ENCODE measurements around the gene C19orf25. TPM values are rescaled to one million over a fixed set of nuclear protein-coding genes. Genes with fewer than 3 reads are reported as not detected.

The C19orf25 gene
- total and polyA plus RNA-seq, 9 of the 15 experiments (the other 6 are each of a cell fraction or from before 2014, with no cell fraction given) = 0.79 to 96.0 (median 36.1) TPM

- H2AFZ ChIP-seq (ENCODE audit: low read depth, low read length) = no peak overlapping the region
- in situ Hi-C loops (cut with MboI) = no loop called here
- peaks cover 11 to 28% of the 10 kb centered on the region in 2 experiments; a peak in 4 of 5 replicates for H3K27me3 ChIP-seq (ENCODE audit: control insufficient read depth in 2 of 2, insufficient read depth in 2 of 2, low read length in 2 of 2)
- H3K9me3 ChIP-seq (replicated peaks; ENCODE audit: control insufficient read depth, insufficient read depth, low read depth, low read length) = no peaks in the 10 kb centered on the region
- no TSS peak for BruUV-seq (replicated peaks)
- CTCF ChIA-PET (ENCODE audit: low intra/inter-chr PET ratio) = interaction anchor here (0.7 kb wide), 1 partner anchor 290 kb away, joined by 6 read pairs; no protein-coding TSS in a partner anchor
- 32% methylated on average over 18 of the region's 18 CpGs for WGBS (ENCODE audit: insufficient coverage, low coverage, missing lambda C conversion rate)
- ATAC-seq (no peak), DNase-seq (ENCODE audit: extremely low read depth in 1 of 4, low spot score in 3 of 4) (no peak), FAIRE-seq (no peak)
- no peak overlapping the region for H3K9ac ChIP-seq (ENCODE audit: insufficient read depth in 1 of 2, low read depth in 2 of 2, low read length in 2 of 2)
- H3K36me3 ChIP-seq (ENCODE audit: control insufficient read depth, insufficient read depth, low read length) = no peaks in the 10 kb centered on the region
- no peak overlapping the region for H3K4me3 ChIP-seq
- H3K27ac ChIP-seq (ENCODE audit: extremely low read depth, low read depth, low read length) = no peak overlapping the region
- H3K79me2 ChIP-seq (ENCODE audit: control insufficient read depth, insufficient read depth, low read length) = no peaks in the 10 kb centered on the region
- H3K4me2 ChIP-seq (ENCODE audit: insufficient read depth, low read length) = no peak overlapping the region
- POLR2A ChIA-PET = interaction anchor here (0.8 kb wide), 1 partner anchor 41 kb away, joined by 4 read pairs; no protein-coding TSS in a partner anchor
- peaks cover 3 to 52% of the 10 kb centered on the region in 2 experiments; a peak in 3 of 5 replicates for H3K4me1 ChIP-seq (replicated peaks in 1 of 2; ENCODE audit: control insufficient read depth in 2 of 2, insufficient read depth in 2 of 2, low read length in 2 of 2)
- TF ChIP-seq PHTF2 (CRISPR knock-in tag; IDR thresholded peaks at IDR 0.05) (no peak), USF2 (CRISPR knock-in tag; IDR thresholded peaks at IDR 0.05) (peak; percentile 51), USF1 (CRISPR knock-in tag; IDR thresholded peaks at IDR 0.05) (0 out of 2 replicates have a peak, but pooled peaks have one; percentile 48), KDM1A (IDR thresholded peaks at IDR 0.05) (peak in 1 of 2 experiments; percentile 10; a peak in 1 of 4 replicates), PML (IDR thresholded peaks at IDR 0.05; ENCODE audit: low read length) (no peak), PRPF4 (IDR thresholded peaks at IDR 0.05; ENCODE audit: insufficient read depth, low read depth, low read length, poor library complexity, severe bottlenecking) (no peak), CCAR2 (IDR thresholded peaks at IDR 0.05; ENCODE audit: low read depth, low read length) (no peak)
- intact Hi-C loops (cut with micrococcal nuclease) = no loop called here
- H3K9me1 ChIP-seq (ENCODE audit: control insufficient read depth, insufficient read depth, low read length) = no peaks in the 10 kb centered on the region
- peaks cover 11% of the 10 kb centered on the region for H4K20me1 ChIP-seq (replicated peaks; ENCODE audit: control insufficient read depth, insufficient read depth, low read length)
Observed at GRCh38 chr19:1522838-1523237, 43.8 kb upstream of the C19orf25 start.

Data from K562 (cell line).